ENCODE data around the gene UGT1A4.
"Not testable (repeated sequence)": the region's sequence is repeated elsewhere in the genome, so short reads cannot be mapped to it uniquely, and the experiment has no call there.

Gene UGT1A4

DNA sequence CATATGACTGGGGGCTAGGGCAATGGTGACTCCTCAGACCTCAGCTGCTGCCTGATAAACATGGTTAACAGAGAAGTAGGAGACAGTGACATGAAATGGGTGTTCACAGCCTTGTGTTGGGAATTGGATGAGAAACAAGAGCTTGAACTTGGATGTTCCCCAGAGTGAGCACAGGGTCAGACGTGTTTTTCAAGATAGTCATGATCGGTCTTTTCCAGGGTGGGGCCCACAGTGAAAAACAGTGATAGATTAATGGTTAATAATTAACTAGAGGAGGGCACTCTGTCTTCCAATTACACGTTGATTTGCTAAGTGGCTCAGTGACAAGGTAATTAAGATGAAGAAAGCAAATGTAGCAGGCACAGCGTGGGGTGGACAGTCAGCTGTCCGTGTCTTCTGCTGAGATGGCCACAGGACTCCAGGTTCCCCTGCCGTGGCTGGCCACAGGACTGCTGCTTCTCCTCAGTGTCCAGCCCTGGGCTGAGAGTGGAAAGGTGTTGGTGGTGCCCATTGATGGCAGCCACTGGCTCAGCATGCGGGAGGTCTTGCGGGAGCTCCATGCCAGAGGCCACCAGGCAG is 10.3 kb downstream of the UGT1A4 start, which contains the start of gene UGT1A3:
UGT1A3 (plus strand) TSS at position 320 of the 579 bp plus-strand sequence; CDS start at position 405, 85 bp downstream.
- no peaks in the 10 kb centered on the region for H3K36me3 Mint-ChIP-seq (ENCODE audit: low read depth)
- H3K27ac Mint-ChIP-seq: no peak within 1 kb of the TSS
- H3K4me3 Mint-ChIP-seq: no peak within 1 kb of the TSS
- TF ChIP-seq CTCF (IDR thresholded peaks at IDR 0.05; ENCODE audit: unreplicated experiment in 3 of 3): no peak
- peaks cover 9% of the 10 kb centered on the region for H3K27me3 Mint-ChIP-seq (ENCODE audit: low read depth)
- peaks cover 6% of the 10 kb centered on the region for H3K9me3 Mint-ChIP-seq
- no peaks in the 10 kb centered on the region for H3K4me1 Mint-ChIP-seq

- H3K36me3 Mint-ChIP-seq (ENCODE audit: low read depth); H3K9me3 Mint-ChIP-seq; H3K27ac Mint-ChIP-seq; H3K27me3 Mint-ChIP-seq (ENCODE audit: low read depth); H3K4me3 Mint-ChIP-seq; H3K4me1 Mint-ChIP-seq: not testable (repeated sequence)
These were observed 18.5 kb downstream of the UGT1A4 start for GRCh38 chr2:233736868-233737653.

GRCh38 chr2:233740870-233741269 is 22.3 kb downstream of the UGT1A4 start:
- no peak for TF ChIP-seq CTCF (IDR thresholded peaks at IDR 0.05; ENCODE audit: unreplicated experiment in 3 of 3)
- Mint-ChIP-seq H3K4me3 (no peak overlapping the region), H3K9me3 (no peaks in the 10 kb centered on the region), H3K36me3 (ENCODE audit: low read depth) (no peaks in the 10 kb centered on the region), H3K4me1 (no peaks in the 10 kb centered on the region), H3K27ac (no peak overlapping the region), H3K27me3 (ENCODE audit: low read depth) (no peaks in the 10 kb centered on the region)

- TF ChIP-seq CTCF (IDR thresholded peaks at IDR 0.05; ENCODE audit: unreplicated experiment in 3 of 3): no peak
- no peaks in the 10 kb centered on the region for H3K36me3 Mint-ChIP-seq (ENCODE audit: low read depth)
- H3K27me3 Mint-ChIP-seq (ENCODE audit: low read depth): peaks cover 8% of the 10 kb centered on the region
- H3K4me3 Mint-ChIP-seq: no peak overlapping the region
- H3K4me1 Mint-ChIP-seq: no peaks in the 10 kb centered on the region
- H3K27ac Mint-ChIP-seq: no peak overlapping the region
- peaks cover 13% of the 10 kb centered on the region for H3K9me3 Mint-ChIP-seq
These were observed 25.1 kb downstream of the UGT1A4 start for GRCh38 chr2:233743464-233744259.

DNA sequence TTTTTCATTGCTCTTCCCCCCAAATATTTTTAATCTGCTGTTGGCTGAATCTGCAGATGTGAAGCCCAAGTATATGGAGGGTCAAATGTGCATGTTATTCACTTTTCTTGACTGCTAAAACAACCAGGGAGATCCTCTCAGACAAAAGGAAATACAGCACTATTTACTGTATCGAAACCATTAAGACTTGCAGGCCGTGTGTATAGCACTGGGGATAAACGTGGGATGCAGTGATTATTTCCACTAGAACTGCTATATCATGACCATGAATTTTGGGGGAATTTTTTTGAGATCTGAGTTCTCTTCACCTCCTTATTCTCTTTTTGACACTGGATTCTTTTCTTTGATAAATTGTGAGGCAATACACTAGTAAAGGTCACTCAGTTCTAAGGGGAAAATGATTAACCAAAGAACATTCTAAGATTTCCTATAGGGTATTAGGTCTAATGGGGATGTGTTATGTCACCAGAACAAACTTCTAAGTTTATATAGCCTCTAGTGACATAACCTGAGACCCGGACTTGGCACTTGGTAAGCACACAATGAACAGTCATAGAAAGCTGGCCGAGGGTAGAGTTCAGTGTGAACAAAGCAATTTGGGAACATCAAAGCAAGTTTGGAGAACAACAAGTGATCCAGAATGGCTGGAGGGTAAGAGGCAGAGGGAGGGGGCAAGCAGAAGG is 26.7 kb downstream of the UGT1A4 start:
- no peaks in the 10 kb centered on the region for H3K36me3 Mint-ChIP-seq (ENCODE audit: low read depth)
- no peak overlapping the region for H3K4me3 Mint-ChIP-seq
- H3K4me1 Mint-ChIP-seq: no peaks in the 10 kb centered on the region
- no peak for TF ChIP-seq CTCF (IDR thresholded peaks at IDR 0.05; ENCODE audit: unreplicated experiment in 3 of 3)
- H3K27me3 Mint-ChIP-seq (ENCODE audit: low read depth): peaks cover 9% of the 10 kb centered on the region
- no peak overlapping the region for H3K27ac Mint-ChIP-seq
- H3K9me3 Mint-ChIP-seq: peaks cover 23% of the 10 kb centered on the region

DNA sequence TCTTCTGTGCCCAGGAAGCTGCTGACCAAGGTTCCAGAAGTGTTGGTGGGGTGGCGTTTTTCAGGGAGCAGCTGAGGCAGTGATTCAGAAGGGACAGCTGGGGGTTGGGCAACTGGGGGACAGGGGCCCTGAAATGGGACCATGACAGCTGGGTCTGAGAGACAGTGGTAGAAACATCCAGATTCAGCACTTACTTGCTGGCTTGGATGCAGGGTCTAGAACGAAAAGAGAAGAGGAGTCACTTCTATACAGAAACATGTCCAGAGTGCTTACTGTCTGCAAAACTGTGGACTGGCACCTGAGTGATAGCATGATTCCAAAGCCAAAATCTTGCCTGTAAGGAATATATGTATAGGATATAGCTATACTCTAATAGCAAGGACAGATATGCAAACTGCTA is 27.3 kb downstream of the UGT1A4 start:
- H3K36me3 Mint-ChIP-seq (ENCODE audit: low read depth); H3K4me3 Mint-ChIP-seq; H3K27ac Mint-ChIP-seq; H3K4me1 Mint-ChIP-seq; H3K27me3 Mint-ChIP-seq (ENCODE audit: low read depth): not testable (repeated sequence)
- peaks cover 24% of the 10 kb centered on the region for H3K9me3 Mint-ChIP-seq

All from nephron (organoid).